HL-60 (cell line): ENCODE data around the gene TIMM29.

ENCODE experiments used
- DNase-seq, 2 experiments: peaks; one replicate each; pipeline ENCODE4 v3.0.0-alpha.2; 2010 to 2020; ENCODE audit warnings: low read depth in 1 of 2, low spot score in 1 of 2
- H3K27ac ChIP-seq: fragments of 250-450 bp; sonication (Bioruptor Pico); replicated peaks from 2 replicates; pipeline ENCODE4 v1.5.1; 2020; ENCODE audit warnings: mild to moderate bottlenecking, moderate library complexity
- H3K27me3 ChIP-seq: fragments of 250-450 bp; sonication (Bioruptor Pico); 2 replicates; pipeline ENCODE4 v1.5.1; 2021; ENCODE audit warnings: mild to moderate bottlenecking, moderate library complexity; ENCODE audit not compliant: insufficient read depth, poor library complexity, severe bottlenecking
- H3K4me3 ChIP-seq: replicated peaks from 2 replicates; pipeline ENCODE4 v1.5.1; 2011; ENCODE audit warnings: mild to moderate bottlenecking, control low read depth, low read length; ENCODE audit not compliant: insufficient read depth
- CTCF ChIP-seq: IDR thresholded peaks from one replicate; pipeline ENCODE4 v1.5.1; 2011; ENCODE audit warnings: low read length, control low read depth, inconsistent platforms; ENCODE audit not compliant: insufficient read depth
- GABPA ChIP-seq: IDR thresholded peaks from 2 replicates; pipeline ENCODE4 v1.6.1; 2012; ENCODE audit warnings: low read depth
- POLR2AphosphoS5 ChIP-seq: IDR thresholded peaks from 2 replicates; pipeline ENCODE4 v1.6.1; 2012; ENCODE audit warnings: low read depth
- REST ChIP-seq: IDR thresholded peaks from 2 replicates; pipeline ENCODE4 v1.6.1; 2012; ENCODE audit warnings: low read depth; ENCODE audit not compliant: insufficient replicate concordance
- SPI1 ChIP-seq: IDR thresholded peaks from 2 replicates; pipeline ENCODE4 v1.6.1; 2012; ENCODE audit warnings: low read depth, mild to moderate bottlenecking, borderline replicate concordance

The TIMM29 gene

DNA sequence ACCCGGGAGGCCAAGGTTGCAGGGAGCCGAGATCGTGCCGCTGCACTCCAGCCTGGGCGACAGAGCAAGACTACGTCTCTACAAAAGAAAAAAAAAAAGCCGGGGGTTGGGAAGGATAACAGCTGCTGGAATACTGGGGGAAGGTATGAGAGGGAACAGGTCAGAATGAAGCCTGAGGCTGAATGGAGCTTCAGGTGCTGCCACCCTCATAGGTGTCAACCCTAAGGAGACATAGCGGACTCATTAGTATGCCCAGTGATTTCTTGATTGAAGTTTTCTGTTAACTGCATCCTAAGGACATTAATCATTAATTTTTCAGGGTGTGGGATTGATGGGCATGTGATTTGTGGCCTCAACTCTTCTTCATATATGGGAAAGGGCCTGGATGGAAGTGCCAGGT lies 38.2 kb downstream of the TIMM29 start:
- Histone ChIP-seq H3K27ac (no peak overlapping the region), H3K27me3 (no peaks in the 10 kb centered on the region), H3K4me3 (no peak overlapping the region)
- no peak for TF ChIP-seq GABPA
- no peak for TF ChIP-seq REST
- TF ChIP-seq CTCF, result no peak
- no peak for TF ChIP-seq POLR2AphosphoS5
- no peak for TF ChIP-seq SPI1
- no peak for DNase-seq

DNA sequence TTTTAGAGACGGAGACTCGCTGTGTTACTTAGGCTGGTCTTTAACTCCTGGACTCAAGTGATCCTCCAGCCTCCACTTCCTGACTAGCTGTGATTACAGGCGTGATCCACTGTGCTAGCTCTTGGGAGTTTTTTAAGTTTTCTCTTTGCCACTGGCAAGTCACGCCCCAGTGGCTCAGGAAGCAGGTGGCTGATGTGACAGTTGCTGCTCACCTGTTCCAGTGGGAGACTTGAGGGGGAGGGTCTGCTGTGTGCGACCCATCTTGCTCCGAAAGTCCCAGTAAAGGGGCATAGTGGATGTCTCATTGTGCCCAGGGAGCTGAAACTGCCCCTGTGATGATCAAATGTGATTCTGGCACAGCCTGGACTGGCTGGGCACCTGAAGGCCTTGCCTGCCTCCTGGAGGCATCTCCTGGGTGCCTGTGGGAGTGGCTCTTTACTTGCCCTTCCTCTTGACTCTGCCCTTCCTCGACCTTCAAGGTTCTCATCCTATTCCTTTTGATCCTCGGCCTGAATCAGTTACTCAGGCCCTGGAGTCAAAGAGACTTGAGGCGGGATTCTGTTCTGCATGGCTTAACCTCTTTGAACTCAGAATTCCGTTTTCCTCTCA lies 40.0 kb downstream of the TIMM29 start:
- Histone ChIP-seq H3K27ac (no peak overlapping the region), H3K27me3 (no peaks in the 10 kb centered on the region), H3K4me3 (no peak overlapping the region)
- no peak for TF ChIP-seq REST
- no peak for TF ChIP-seq POLR2AphosphoS5
- no peak for TF ChIP-seq SPI1
- no peak for TF ChIP-seq GABPA
- TF ChIP-seq CTCF, result no peak
- no peak for DNase-seq

- DNase-seq, result no peak
- no peaks in the 10 kb centered on the region for H3K27me3 ChIP-seq
- TF ChIP-seq GABPA, result no peak
- no peak for TF ChIP-seq REST
- no peak for TF ChIP-seq POLR2AphosphoS5
- TF ChIP-seq SPI1, result no peak
- TF ChIP-seq CTCF, result no peak
- no peak overlapping the region for H3K4me3 ChIP-seq
- H3K27ac ChIP-seq, result no peak overlapping the region
These were observed 42.6 kb downstream of the TIMM29 start for GRCh38 chr19:10971107-10971726.
